ENCODE data around the gene GRAP. TPM values are rescaled to one million over a fixed set of nuclear protein-coding genes. Genes with fewer than 3 reads are reported as not detected.

The GRAP gene
- total RNA-seq, 1 experiment from 2014 or later: 29.9 TPM

DNA sequence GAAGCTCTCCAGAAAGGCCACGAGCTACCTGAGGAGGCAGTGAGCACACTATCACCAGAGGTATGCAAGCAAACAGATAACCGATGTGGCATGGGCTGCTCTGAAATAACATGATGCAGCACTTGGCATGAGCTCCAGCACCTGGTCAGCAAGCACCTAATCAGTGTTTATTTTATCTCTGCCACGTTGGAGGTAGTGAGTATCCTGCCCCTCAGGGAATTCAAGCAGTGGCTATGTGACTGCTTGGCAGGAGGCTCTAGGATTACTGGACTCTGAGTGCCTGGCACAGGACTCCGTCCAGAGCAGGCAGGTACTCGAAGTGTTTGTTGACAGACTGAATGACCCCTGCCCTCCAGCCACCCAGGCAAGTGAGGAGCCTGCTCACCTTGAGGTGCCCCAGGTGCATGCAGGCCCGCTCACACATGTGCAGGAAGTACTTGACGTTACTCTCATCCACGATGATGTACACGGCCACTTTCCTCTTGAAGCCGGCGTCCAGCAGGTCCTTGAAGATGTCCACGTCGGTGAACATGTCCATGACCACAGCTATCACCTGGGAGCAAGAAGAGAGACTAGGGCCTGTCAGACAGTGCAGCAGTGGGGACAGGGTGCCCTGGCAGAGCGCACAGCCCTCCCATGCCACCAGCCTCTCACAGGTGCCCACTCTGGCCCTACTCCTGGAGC, 58.8 kb downstream of the GRAP start:
- H3K27ac ChIP-seq (ENCODE audit: low read length): no peak overlapping the region
- no peaks in the 10 kb centered on the region for H4K20me1 ChIP-seq (ENCODE audit: insufficient read depth, low read depth, low read length)
- no peaks in the 10 kb centered on the region for H3K36me3 ChIP-seq (ENCODE audit: insufficient read depth, low read length)
- no peaks in the 10 kb centered on the region for H3K9me2 ChIP-seq (replicated peaks; ENCODE audit: insufficient read depth, low read length)
- DNase-seq: no peak
- no peaks in the 10 kb centered on the region for H3K79me2 ChIP-seq (ENCODE audit: low read length)
- no peak overlapping the region for H2AFZ ChIP-seq (ENCODE audit: low read length)
- no peak overlapping the region for H3K4me3 ChIP-seq (ENCODE audit: low read length)
- no peaks in the 10 kb centered on the region for H3K27me3 ChIP-seq (ENCODE audit: low read length)
- no peak overlapping the region for H3K9ac ChIP-seq (ENCODE audit: low read length)
- no peaks in the 10 kb centered on the region for H3K4me1 ChIP-seq (ENCODE audit: low read length)
- no peaks in the 10 kb centered on the region for H3K9me3 ChIP-seq (ENCODE audit: low read length)
- H3K4me2 ChIP-seq (ENCODE audit: low read depth, low read length, poor library complexity, severe bottlenecking): no peak overlapping the region

DNA sequence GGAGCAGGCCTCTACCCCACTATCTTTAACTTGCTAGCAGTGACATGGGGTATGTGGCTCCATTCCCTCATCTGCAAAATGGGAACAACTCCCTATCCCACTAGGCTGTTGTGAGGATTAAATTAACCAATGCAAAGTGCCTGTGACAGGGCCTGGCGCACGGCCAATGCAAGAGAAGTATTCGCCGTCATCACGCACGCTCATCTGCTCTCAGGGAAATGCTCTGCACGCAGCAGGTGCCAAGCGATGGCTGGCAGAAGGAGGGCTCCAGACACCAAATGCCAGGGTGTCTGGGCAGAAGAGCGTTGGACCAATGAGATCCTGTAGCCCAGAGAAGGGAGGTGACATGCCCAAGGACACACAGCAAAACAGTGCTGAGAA, 59.5 kb downstream of the GRAP start:
- Histone ChIP-seq H3K9me3 (ENCODE audit: low read length) (no peaks in the 10 kb centered on the region), H3K4me2 (ENCODE audit: low read depth, low read length, poor library complexity, severe bottlenecking) (no peak overlapping the region), H3K9me2 (replicated peaks; ENCODE audit: insufficient read depth, low read length) (no peaks in the 10 kb centered on the region), H3K9ac (ENCODE audit: low read length) (no peak overlapping the region), H3K27ac (ENCODE audit: low read length) (no peak overlapping the region), H2AFZ (ENCODE audit: low read length) (no peak overlapping the region), H3K4me1 (ENCODE audit: low read length) (no peaks in the 10 kb centered on the region), H3K27me3 (ENCODE audit: low read length) (no peaks in the 10 kb centered on the region), H3K4me3 (ENCODE audit: low read length) (no peak overlapping the region), H3K79me2 (ENCODE audit: low read length) (no peaks in the 10 kb centered on the region), H3K36me3 (ENCODE audit: insufficient read depth, low read length) (no peaks in the 10 kb centered on the region), H4K20me1 (ENCODE audit: insufficient read depth, low read depth, low read length) (no peaks in the 10 kb centered on the region)
- DNase-seq: no peak

DNA sequence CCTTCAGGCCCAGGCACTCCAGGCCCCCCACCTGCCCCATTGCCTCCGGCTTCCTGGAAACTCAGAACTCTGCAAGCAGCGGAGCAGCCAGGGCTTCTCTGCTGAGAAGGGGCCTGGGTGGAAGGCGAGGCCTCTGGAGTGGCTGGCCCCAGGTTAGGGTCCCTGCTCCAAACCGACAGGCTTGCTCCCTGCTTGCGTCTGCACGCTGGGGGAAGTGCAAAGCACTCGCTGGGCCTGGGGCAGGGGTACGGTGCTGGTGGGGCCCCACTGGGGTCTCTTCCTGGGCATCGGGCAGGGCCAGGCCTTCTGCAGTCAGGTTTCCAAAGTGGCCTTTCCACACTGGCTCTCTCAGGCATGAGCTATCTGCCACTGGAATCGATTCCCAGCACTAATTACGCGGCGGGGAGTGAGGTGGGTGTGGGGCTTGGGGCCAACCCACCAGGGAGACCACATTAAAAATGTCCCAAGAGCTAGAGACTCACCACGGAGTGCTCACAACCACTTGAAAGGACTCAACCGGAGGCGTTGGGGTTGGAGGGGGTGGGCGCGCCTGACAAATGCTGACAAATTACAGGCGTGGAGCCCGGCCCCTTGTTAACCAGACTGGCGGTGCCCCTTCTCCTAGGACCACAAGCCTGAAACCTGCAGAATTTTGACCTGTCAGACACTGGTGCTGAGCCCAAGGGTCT, 60.1 kb downstream of the GRAP start:
- Histone ChIP-seq H3K27ac (ENCODE audit: low read length) (no peak overlapping the region), H3K9me2 (replicated peaks; ENCODE audit: insufficient read depth, low read length) (no peaks in the 10 kb centered on the region), H3K79me2 (ENCODE audit: low read length) (no peaks in the 10 kb centered on the region), H3K4me3 (ENCODE audit: low read length) (no peak overlapping the region), H2AFZ (ENCODE audit: low read length) (no peak overlapping the region), H3K4me2 (ENCODE audit: low read depth, low read length, poor library complexity, severe bottlenecking) (no peak overlapping the region), H3K4me1 (ENCODE audit: low read length) (no peaks in the 10 kb centered on the region), H3K36me3 (ENCODE audit: insufficient read depth, low read length) (no peaks in the 10 kb centered on the region), H4K20me1 (ENCODE audit: insufficient read depth, low read depth, low read length) (no peaks in the 10 kb centered on the region), H3K9ac (ENCODE audit: low read length) (no peak overlapping the region), H3K9me3 (ENCODE audit: low read length) (no peaks in the 10 kb centered on the region), H3K27me3 (ENCODE audit: low read length) (no peaks in the 10 kb centered on the region)
- DNase-seq: no peak

DNA sequence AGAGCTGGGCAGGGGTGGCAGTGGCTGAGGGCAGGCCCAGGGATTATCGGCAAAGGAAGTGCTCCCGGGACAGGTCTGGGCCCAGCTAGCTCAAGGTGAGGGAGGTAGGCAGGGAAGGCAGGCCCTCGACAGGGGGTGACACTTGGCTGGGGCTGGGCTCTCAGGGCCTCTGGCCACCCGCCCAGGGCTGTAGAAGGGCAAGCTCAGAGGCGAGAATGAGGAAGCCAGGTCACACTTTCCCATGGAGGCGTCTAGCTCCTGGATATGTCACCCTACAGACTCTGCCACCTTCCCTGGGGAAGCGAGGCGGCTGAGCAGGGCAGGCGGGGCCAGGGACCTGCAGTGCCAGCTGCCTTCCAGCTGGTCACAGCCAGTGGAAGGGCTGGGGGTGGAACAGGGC, 61.3 kb downstream of the GRAP start:
- Histone ChIP-seq H3K4me1 (ENCODE audit: low read length) (no peaks in the 10 kb centered on the region), H3K27me3 (ENCODE audit: low read length) (no peaks in the 10 kb centered on the region), H3K9me3 (ENCODE audit: low read length) (no peaks in the 10 kb centered on the region), H3K79me2 (ENCODE audit: low read length) (no peaks in the 10 kb centered on the region), H3K9ac (ENCODE audit: low read length) (no peak overlapping the region), H2AFZ (ENCODE audit: low read length) (no peak overlapping the region), H3K27ac (ENCODE audit: low read length) (no peak overlapping the region), H3K4me2 (ENCODE audit: low read depth, low read length, poor library complexity, severe bottlenecking) (no peak overlapping the region), H3K9me2 (replicated peaks; ENCODE audit: insufficient read depth, low read length) (no peaks in the 10 kb centered on the region), H3K36me3 (ENCODE audit: insufficient read depth, low read length) (no peaks in the 10 kb centered on the region), H4K20me1 (ENCODE audit: insufficient read depth, low read depth, low read length) (no peaks in the 10 kb centered on the region), H3K4me3 (ENCODE audit: low read length) (no peak overlapping the region)
- no peak for DNase-seq

DNA sequence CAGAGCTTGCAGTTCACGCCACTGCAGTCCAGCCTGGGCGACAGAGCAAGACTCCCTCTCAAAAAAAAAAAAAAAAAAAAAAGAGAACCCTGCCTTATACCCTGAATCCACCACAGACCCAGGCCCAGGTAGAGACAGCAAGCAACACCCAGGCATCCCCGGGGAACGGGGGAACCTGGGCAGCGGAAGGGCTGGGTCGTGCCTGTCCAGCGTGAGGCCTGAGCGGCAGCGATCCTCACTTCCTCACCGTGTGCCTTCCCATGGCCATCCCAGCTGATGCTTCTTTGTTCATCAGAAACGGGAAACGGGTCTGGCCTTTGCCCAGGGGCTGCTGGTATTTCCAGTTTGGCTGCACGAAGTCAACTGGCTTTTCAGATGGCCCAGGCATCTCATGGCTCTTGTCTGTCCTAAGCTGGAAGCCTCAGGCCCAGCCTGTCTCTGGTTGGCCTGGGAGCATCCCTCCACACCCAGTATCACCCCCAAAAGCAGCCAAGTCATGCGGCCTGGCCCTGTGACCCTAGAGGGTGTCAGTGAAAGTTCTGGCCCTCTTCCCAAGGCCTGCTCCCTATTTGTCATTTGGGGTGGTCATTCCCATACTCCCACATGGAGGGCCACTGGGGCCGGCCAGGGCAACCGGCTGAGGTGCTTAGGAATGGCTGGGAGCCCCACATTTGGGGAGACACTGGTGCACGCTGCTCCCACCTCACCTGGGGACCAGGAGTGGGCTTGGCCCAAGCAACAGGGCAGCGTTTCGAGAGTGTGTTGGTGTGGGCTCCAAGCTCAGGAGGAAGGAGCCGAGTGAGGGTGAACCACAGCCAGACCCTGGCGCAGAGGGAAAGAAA, 62.3 kb downstream of the GRAP start:
- H4K20me1 ChIP-seq (ENCODE audit: insufficient read depth, low read depth, low read length): no peaks in the 10 kb centered on the region
- H3K9me2 ChIP-seq (replicated peaks; ENCODE audit: insufficient read depth, low read length): no peaks in the 10 kb centered on the region
- DNase-seq: no peak
- no peak overlapping the region for H2AFZ ChIP-seq (ENCODE audit: low read length)
- H3K9ac ChIP-seq (ENCODE audit: low read length): no peak overlapping the region
- H3K36me3 ChIP-seq (ENCODE audit: insufficient read depth, low read length): no peaks in the 10 kb centered on the region
- H3K4me1 ChIP-seq (ENCODE audit: low read length): no peaks in the 10 kb centered on the region
- no peak overlapping the region for H3K27ac ChIP-seq (ENCODE audit: low read length)
- H3K9me3 ChIP-seq (ENCODE audit: low read length): no peaks in the 10 kb centered on the region
- no peak overlapping the region for H3K4me3 ChIP-seq (ENCODE audit: low read length)
- H3K79me2 ChIP-seq (ENCODE audit: low read length): no peaks in the 10 kb centered on the region
- no peak overlapping the region for H3K4me2 ChIP-seq (ENCODE audit: low read depth, low read length, poor library complexity, severe bottlenecking)
- H3K27me3 ChIP-seq (ENCODE audit: low read length): no peaks in the 10 kb centered on the region

- no peaks in the 10 kb centered on the region for H3K9me3 ChIP-seq (ENCODE audit: low read length)
- H3K4me1 ChIP-seq (ENCODE audit: low read length): no peaks in the 10 kb centered on the region
- no peak overlapping the region for H3K4me3 ChIP-seq (ENCODE audit: low read length)
- no peak overlapping the region for H3K27ac ChIP-seq (ENCODE audit: low read length)
- no peaks in the 10 kb centered on the region for H3K9me2 ChIP-seq (replicated peaks; ENCODE audit: insufficient read depth, low read length)
- no peaks in the 10 kb centered on the region for H3K36me3 ChIP-seq (ENCODE audit: insufficient read depth, low read length)
- H3K79me2 ChIP-seq (ENCODE audit: low read length): no peaks in the 10 kb centered on the region
- no peak for DNase-seq
- no peak overlapping the region for H3K4me2 ChIP-seq (ENCODE audit: low read depth, low read length, poor library complexity, severe bottlenecking)
- no peaks in the 10 kb centered on the region for H3K27me3 ChIP-seq (ENCODE audit: low read length)
- no peak overlapping the region for H3K9ac ChIP-seq (ENCODE audit: low read length)
- no peaks in the 10 kb centered on the region for H4K20me1 ChIP-seq (ENCODE audit: insufficient read depth, low read depth, low read length)
- no peak overlapping the region for H2AFZ ChIP-seq (ENCODE audit: low read length)
Observed at GRCh38 chr17:18981642-18982424, 64.9 kb downstream of the GRAP start.

- Histone ChIP-seq H3K4me2 (ENCODE audit: low read depth, low read length, poor library complexity, severe bottlenecking) (no peak overlapping the region), H3K4me3 (ENCODE audit: low read length) (no peak overlapping the region), H3K36me3 (ENCODE audit: insufficient read depth, low read length) (no peaks in the 10 kb centered on the region), H3K9me2 (replicated peaks; ENCODE audit: insufficient read depth, low read length) (no peaks in the 10 kb centered on the region), H2AFZ (ENCODE audit: low read length) (no peak overlapping the region), H3K9me3 (ENCODE audit: low read length) (no peaks in the 10 kb centered on the region), H4K20me1 (ENCODE audit: insufficient read depth, low read depth, low read length) (no peaks in the 10 kb centered on the region), H3K27ac (ENCODE audit: low read length) (no peak overlapping the region), H3K27me3 (ENCODE audit: low read length) (no peaks in the 10 kb centered on the region), H3K9ac (ENCODE audit: low read length) (no peak overlapping the region), H3K79me2 (ENCODE audit: low read length) (no peaks in the 10 kb centered on the region), H3K4me1 (ENCODE audit: low read length) (no peaks in the 10 kb centered on the region)
- no peak for DNase-seq
Observed at GRCh38 chr17:18981335-18981641, 65.5 kb downstream of the GRAP start.

Measured in Karpas-422 (cell line).